Astrocyte (in vitro differentiated cells and primary cell): ENCODE measurements around the gene ARHGAP26.

Experiments
- EZH2 ChIP-seq: IDR thresholded peaks from 2 replicates; pipeline ENCODE4 v1.6.1; 2012; ENCODE audit warnings: mild to moderate bottlenecking, low read length, inconsistent platforms; ENCODE audit not compliant: insufficient read depth
- TF ChIP-seq, protein P1 (sequence below): IDR thresholded peaks from 2 replicates; pipeline ENCODE4 v1.5.1; 2011; ENCODE audit warnings: low read depth, mild to moderate bottlenecking, inconsistent platforms, low read length, moderate library complexity; ENCODE audit not compliant: insufficient read depth

DNA sequence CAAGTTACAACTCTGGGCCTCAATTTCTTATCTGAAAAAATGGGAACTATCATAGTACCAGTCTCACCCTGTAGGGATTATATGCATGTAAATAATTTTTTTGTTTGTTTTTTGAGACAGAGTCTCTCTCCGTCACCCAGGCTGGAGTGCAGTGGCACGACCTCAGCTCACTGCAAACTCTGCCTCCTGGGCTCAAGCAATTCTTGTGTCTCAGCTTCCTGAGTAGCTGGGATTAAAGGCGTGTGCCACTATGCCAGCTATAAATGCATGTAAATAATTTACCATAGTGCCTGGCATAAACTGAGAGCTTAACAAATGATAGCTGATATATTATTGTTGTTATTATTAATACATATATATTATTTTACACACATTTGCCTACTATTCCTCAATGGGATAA lies 3.0 kb upstream of the ARHGAP26 start:
- TF ChIP-seq, protein P1, sequence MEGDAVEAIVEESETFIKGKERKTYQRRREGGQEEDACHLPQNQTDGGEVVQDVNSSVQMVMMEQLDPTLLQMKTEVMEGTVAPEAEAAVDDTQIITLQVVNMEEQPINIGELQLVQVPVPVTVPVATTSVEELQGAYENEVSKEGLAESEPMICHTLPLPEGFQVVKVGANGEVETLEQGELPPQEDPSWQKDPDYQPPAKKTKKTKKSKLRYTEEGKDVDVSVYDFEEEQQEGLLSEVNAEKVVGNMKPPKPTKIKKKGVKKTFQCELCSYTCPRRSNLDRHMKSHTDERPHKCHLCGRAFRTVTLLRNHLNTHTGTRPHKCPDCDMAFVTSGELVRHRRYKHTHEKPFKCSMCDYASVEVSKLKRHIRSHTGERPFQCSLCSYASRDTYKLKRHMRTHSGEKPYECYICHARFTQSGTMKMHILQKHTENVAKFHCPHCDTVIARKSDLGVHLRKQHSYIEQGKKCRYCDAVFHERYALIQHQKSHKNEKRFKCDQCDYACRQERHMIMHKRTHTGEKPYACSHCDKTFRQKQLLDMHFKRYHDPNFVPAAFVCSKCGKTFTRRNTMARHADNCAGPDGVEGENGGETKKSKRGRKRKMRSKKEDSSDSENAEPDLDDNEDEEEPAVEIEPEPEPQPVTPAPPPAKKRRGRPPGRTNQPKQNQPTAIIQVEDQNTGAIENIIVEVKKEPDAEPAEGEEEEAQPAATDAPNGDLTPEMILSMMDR = no peak
- TF ChIP-seq EZH2 = no peak
